WTC11 (cell line): ENCODE data around the gene RAB23. TPM values are rescaled to one million over a fixed set of nuclear protein-coding genes. Genes with fewer than 3 reads are reported as not detected.

Experiments used
- CBFB ChIP-seq: sonication (generic); formaldehyde crosslinking; IDR thresholded peaks from 2 replicates; pipeline ENCODE4 v1.8.1; 2022; ENCODE audit warnings: mild to moderate bottlenecking, low read depth, missing genetic modification reagents
- CREB1 ChIP-seq: sonication (generic); formaldehyde crosslinking; IDR thresholded peaks from 2 replicates; pipeline ENCODE4 v1.8.0; 2023; ENCODE audit warnings: mild to moderate bottlenecking, missing genetic modification reagents
- CREM ChIP-seq: sonication (generic); formaldehyde crosslinking; IDR thresholded peaks from 2 replicates; pipeline ENCODE4 v1.8.1; 2022; ENCODE audit warnings: mild to moderate bottlenecking, missing genetic modification reagents, moderate library complexity
- FOXK1 ChIP-seq: sonication (generic); formaldehyde crosslinking; IDR thresholded peaks from 2 replicates; pipeline ENCODE4 v1.8.0; 2022; ENCODE audit warnings: mild to moderate bottlenecking, moderate library complexity, missing genetic modification reagents
- GRHL2 ChIP-seq: fragments of 250-450 bp; sonication (Bioruptor Pico); IDR thresholded peaks from 2 replicates; pipeline ENCODE4 v1.8.0; 2022; ENCODE audit warnings: mild to moderate bottlenecking, moderate library complexity; ENCODE audit not compliant: insufficient replicate concordance, severe bottlenecking
- NFE2L1 ChIP-seq: sonication (generic); formaldehyde crosslinking; IDR thresholded peaks from 2 replicates; pipeline ENCODE4 v1.8.1; 2023; ENCODE audit warnings: missing genetic modification reagents
- PRRX2 ChIP-seq: fragments of 250-450 bp; sonication (Bioruptor Pico); IDR thresholded peaks from 2 replicates; pipeline ENCODE4 v1.8.0; 2021; ENCODE audit warnings: mild to moderate bottlenecking
- SMAD3 ChIP-seq: sonication (generic); formaldehyde crosslinking; IDR thresholded peaks from 2 replicates; pipeline ENCODE4 v1.8.0; 2022; ENCODE audit warnings: missing genetic modification reagents, mild to moderate bottlenecking, borderline replicate concordance
- TCF7 ChIP-seq: sonication (generic); formaldehyde crosslinking; IDR thresholded peaks from 2 replicates; pipeline ENCODE4 v1.8.0; 2022; ENCODE audit warnings: mild to moderate bottlenecking, low read depth, missing genetic modification reagents, moderate library complexity
- TP53 ChIP-seq: sonication (generic); formaldehyde crosslinking; IDR thresholded peaks from 2 replicates; pipeline ENCODE4 v1.8.1; 2023; ENCODE audit warnings: mild to moderate bottlenecking, missing genetic modification reagents
- ZNF219 ChIP-seq: sonication (generic); formaldehyde crosslinking; IDR thresholded peaks from 2 replicates; pipeline ENCODE4 v1.8.0; 2023; ENCODE audit warnings: missing genetic modification reagents, mild to moderate bottlenecking, borderline replicate concordance
- ZNF232 ChIP-seq: sonication (generic); formaldehyde crosslinking; IDR thresholded peaks from 2 replicates; pipeline ENCODE4 v1.8.0; 2022; ENCODE audit warnings: mild to moderate bottlenecking, missing genetic modification reagents
- ZNF416 ChIP-seq: fragments of 250-450 bp; sonication (Bioruptor Pico); IDR thresholded peaks from 2 replicates; pipeline ENCODE4 v1.9.0; 2021; ENCODE audit warnings: mild to moderate bottlenecking, inconsistent platforms
- total RNA-seq: library from RNA; stranded (reverse); gene quantifications from 3 replicates; pipeline ENCODE4 v1.2.3, GENCODE V29; 2021
- TF ChIP-seq, protein P1 (sequence below): fragments of 250-450 bp; sonication (Bioruptor Pico); conservative IDR thresholded peaks from 2 replicates; pipeline ENCODE4 v1.9.0; 2021; ENCODE audit warnings: mild to moderate bottlenecking
- TF ChIP-seq, protein P2 (sequence below): sonication (generic); formaldehyde crosslinking; IDR thresholded peaks from 2 replicates; pipeline ENCODE4 v1.8.0; 2022; ENCODE audit warnings: missing genetic modification reagents
- TF ChIP-seq, protein P3 (sequence below): sonication (generic); formaldehyde crosslinking; IDR thresholded peaks from 2 replicates; pipeline ENCODE4 v1.8.1; 2022; ENCODE audit warnings: low read depth, mild to moderate bottlenecking, moderate library complexity, missing genetic modification reagents, borderline replicate concordance
- TF ChIP-seq, protein P4 (sequence below): sonication (generic); formaldehyde crosslinking; IDR thresholded peaks from 2 replicates; pipeline ENCODE4 v1.8.0; 2022; ENCODE audit warnings: mild to moderate bottlenecking, missing genetic modification reagents
- TF ChIP-seq, protein P5 (sequence below): fragments of 250-450 bp; sonication (Bioruptor Pico); IDR thresholded peaks from 2 replicates; pipeline ENCODE4 v1.8.0; 2021; ENCODE audit warnings: mild to moderate bottlenecking

RAB23 gene
- total RNA-seq, 1 experiment from 2014 or later, result 11.3 TPM

DNA sequence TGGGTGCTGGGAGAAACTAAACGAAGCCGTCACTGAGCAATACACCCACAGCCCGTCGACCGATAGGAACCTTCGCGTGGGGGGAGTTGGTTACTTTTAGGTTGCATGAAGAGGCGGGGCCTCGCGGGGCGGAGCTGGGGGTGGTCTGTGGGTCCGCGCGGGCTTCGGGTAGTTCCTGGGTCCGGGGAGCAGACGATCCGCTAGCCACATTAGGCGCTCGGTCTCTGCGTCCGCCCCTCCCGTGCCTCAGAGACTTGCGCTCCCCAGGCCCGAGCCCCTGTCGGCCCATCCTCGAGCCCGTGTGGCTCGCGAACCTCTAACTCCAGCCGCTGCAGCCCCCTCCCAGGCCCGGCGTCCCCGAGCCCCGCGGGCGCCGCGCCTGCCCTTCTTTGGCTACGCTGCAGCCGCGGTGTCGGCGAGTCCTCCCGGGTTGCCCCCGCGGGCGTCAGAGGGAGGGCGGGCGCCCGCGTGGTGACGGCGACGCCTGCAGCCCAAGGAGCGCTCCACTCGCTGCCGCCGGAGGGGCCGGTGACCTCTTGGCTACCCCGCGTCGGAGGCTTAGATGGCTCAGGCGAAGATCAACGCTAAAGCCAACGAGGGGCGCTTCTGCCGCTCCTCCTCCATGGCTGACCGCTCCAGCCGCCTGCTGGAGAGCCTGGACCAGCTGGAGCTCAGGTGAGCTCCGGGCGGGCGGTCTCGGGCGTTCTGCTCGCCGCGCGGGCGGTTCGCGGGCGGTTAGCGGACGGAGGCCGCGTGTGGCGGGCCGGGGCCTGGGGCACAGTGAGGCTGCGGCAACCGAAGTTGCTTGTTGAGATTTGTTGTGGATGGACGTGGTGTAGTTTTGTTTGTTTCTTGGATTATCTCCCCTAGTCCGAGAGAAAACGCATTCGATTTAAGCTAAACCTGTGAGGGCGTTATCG, 49.7 kb downstream of the RAB23 start, which contains the start of gene BAG2 (continued):
- TF ChIP-seq, protein P1, sequence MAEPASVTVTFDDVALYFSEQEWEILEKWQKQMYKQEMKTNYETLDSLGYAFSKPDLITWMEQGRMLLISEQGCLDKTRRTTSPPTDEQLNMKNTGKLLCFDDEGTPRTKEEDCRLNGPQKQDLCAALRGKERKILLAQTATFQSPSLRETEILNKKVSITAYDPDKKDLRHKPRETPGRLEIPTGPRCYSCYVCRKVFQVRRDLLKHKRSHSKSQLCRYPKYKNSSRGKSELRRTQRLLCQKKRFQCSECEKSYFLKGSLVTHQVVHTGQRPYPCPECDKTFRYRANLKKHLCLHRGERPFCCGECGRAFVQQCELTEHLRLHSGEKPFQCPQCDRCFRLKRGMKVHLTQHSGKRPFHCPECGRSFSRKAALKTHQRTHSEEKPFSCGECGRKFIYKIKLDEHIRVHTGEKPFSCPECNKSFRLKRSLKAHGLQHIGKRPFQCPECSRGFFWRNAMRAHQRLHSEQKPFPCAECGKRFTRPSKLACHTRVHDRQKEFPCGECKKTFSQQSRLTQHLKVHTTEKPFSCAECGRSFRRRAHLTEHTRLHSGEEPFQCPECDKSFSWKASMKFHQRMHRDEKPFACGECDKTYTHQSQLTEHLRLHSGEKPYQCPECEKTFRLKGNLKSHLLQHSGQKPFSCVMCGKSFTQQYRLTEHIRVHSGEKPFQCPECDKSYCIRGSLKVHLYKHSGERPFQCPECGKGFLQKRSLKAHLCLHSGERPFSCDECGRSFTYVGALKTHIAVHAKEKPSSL, result no peak
- TF ChIP-seq, protein P2, sequence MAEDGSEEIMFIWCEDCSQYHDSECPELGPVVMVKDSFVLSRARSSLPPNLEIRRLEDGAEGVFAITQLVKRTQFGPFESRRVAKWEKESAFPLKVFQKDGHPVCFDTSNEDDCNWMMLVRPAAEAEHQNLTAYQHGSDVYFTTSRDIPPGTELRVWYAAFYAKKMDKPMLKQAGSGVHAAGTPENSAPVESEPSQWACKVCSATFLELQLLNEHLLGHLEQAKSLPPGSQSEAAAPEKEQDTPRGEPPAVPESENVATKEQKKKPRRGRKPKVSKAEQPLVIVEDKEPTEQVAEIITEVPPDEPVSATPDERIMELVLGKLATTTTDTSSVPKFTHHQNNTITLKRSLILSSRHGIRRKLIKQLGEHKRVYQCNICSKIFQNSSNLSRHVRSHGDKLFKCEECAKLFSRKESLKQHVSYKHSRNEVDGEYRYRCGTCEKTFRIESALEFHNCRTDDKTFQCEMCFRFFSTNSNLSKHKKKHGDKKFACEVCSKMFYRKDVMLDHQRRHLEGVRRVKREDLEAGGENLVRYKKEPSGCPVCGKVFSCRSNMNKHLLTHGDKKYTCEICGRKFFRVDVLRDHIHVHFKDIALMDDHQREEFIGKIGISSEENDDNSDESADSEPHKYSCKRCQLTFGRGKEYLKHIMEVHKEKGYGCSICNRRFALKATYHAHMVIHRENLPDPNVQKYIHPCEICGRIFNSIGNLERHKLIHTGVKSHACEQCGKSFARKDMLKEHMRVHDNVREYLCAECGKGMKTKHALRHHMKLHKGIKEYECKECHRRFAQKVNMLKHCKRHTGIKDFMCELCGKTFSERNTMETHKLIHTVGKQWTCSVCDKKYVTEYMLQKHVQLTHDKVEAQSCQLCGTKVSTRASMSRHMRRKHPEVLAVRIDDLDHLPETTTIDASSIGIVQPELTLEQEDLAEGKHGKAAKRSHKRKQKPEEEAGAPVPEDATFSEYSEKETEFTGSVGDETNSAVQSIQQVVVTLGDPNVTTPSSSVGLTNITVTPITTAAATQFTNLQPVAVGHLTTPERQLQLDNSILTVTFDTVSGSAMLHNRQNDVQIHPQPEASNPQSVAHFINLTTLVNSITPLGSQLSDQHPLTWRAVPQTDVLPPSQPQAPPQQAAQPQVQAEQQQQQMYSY, result no peak
- TF ChIP-seq CREM (peak; percentile 82), SMAD3 (CRISPR knock-in tag) (peak; percentile 34; the same call in 1 of the 2 replicates), CREB1 (no peak), ZNF416 (CRISPR knock-in tag) (no peak), FOXK1 (CRISPR knock-in tag) (0 out of 2 replicates have a peak, but pooled peaks have one; percentile 59), PRRX2 (0 out of 2 replicates have a peak, but pooled peaks have one; percentile 19), TP53 (no peak), ZNF232 (0 out of 2 replicates have a peak, but pooled peaks have one; percentile 56), ZNF219 (CRISPR knock-in tag) (peak; percentile 10; the same call in 1 of the 2 replicates), NFE2L1 (CRISPR knock-in tag) (no peak; the same call in 1 of the 2 replicates), TCF7 (no peak; the same call in 1 of the 2 replicates), GRHL2 (CRISPR knock-in tag) (no peak), CBFB (CRISPR knock-in tag) (no peak)
- TF ChIP-seq, protein P3, sequence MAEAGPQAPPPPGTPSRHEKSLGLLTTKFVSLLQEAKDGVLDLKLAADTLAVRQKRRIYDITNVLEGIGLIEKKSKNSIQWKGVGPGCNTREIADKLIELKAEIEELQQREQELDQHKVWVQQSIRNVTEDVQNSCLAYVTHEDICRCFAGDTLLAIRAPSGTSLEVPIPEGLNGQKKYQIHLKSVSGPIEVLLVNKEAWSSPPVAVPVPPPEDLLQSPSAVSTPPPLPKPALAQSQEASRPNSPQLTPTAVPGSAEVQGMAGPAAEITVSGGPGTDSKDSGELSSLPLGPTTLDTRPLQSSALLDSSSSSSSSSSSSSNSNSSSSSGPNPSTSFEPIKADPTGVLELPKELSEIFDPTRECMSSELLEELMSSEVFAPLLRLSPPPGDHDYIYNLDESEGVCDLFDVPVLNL (CRISPR knock-in tag), result no peak
- TF ChIP-seq, protein P4, sequence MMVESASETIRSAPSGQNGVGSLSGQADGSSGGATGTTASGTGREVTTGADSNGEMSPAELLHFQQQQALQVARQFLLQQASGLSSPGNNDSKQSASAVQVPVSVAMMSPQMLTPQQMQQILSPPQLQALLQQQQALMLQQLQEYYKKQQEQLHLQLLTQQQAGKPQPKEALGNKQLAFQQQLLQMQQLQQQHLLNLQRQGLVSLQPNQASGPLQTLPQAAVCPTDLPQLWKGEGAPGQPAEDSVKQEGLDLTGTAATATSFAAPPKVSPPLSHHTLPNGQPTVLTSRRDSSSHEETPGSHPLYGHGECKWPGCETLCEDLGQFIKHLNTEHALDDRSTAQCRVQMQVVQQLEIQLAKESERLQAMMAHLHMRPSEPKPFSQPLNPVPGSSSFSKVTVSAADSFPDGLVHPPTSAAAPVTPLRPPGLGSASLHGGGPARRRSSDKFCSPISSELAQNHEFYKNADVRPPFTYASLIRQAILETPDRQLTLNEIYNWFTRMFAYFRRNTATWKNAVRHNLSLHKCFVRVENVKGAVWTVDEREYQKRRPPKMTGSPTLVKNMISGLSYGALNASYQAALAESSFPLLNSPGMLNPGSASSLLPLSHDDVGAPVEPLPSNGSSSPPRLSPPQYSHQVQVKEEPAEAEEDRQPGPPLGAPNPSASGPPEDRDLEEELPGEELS, result peak; percentile 78; the same call in 1 of the 2 replicates
- TF ChIP-seq, protein P5, sequence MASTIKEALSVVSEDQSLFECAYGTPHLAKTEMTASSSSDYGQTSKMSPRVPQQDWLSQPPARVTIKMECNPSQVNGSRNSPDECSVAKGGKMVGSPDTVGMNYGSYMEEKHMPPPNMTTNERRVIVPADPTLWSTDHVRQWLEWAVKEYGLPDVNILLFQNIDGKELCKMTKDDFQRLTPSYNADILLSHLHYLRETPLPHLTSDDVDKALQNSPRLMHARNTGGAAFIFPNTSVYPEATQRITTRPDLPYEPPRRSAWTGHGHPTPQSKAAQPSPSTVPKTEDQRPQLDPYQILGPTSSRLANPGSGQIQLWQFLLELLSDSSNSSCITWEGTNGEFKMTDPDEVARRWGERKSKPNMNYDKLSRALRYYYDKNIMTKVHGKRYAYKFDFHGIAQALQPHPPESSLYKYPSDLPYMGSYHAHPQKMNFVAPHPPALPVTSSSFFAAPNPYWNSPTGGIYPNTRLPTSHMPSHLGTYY (CRISPR knock-in tag), result peak; percentile 36; the same call in 1 of the 2 replicates
- TF ChIP-seq, all 79 proteins: peak for 26
